Measurements from ENCODE around the gene ACOT12. TPM values are rescaled to one million over a fixed set of nuclear protein-coding genes. Genes with fewer than 3 reads are reported as not detected.
"Not testable (repeated sequence)": the region's sequence is repeated elsewhere in the genome, so short reads cannot be mapped to it uniquely, and the experiment has no call there.

Gene ACOT12
- total RNA-seq, 2 donors from 2014 or later, result 0.14 TPM; not detected in 1

- DNase-seq (ENCODE audit: low spot score), result no peak
- intact Hi-C loops (cut with DNase I), result no loop called here
These were observed 83.4 kb downstream of the ACOT12 start for GRCh38 chr5:81310402-81311063.

- intact Hi-C loops (cut with DNase I), result no loop called here
These were observed 85.1 kb downstream of the ACOT12 start for GRCh38 chr5:81308836-81309235.

DNA sequence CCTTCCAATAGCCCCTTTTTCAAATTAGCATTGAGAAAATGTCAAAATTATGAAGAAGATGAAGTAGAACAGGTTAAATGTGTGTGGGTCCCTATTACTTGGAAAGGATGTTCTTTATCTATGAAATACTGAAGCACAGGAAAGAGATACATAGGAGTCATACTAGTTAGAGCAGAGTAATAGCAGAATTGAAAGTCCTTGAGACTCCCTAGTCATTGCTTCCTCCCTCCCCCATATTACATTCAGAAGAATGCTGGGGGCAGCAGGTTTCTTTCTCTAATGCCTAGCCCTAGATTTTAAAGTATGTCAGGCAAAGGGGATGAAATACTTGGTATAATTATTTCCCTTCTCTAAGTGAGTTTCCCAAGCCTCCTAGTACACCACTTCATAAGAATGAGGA lies 88.1 kb downstream of the ACOT12 start:
- intact Hi-C loops (cut with DNase I), result no loop called here
- no peak for DNase-seq (ENCODE audit: low spot score)

More at GRCh38 chr5:81308836-81309235, 85.1 kb downstream of the ACOT12 start:
- no peak for DNase-seq (ENCODE audit: low spot score)

DNA sequence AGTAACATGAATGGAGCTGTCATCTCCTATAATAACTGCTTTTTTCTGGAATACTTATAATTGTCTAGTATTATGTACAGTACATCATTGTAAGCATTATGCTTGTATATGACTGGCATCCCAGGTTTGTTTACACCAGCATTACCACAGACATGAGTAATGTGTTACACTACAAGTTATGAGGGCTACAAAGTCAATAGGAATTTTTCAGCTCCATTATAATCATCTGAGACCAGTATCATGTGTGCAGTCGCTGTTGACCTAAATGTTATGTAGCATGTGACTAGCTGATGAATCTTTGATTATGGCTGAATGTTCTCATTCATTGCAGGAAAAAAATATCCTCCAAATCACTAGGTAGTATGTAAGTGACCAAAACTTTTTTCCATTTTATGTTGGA lies 90.4 kb downstream of the ACOT12 start:
- no peak for DNase-seq (ENCODE audit: low spot score)
- intact Hi-C loops (cut with DNase I), result no loop called here

GRCh38 chr5:81302596-81302995 lies 91.3 kb downstream of the ACOT12 start:
- intact Hi-C loops (cut with DNase I), result no loop called here
- no peak for DNase-seq (ENCODE audit: low spot score)

- DNase-seq (ENCODE audit: low spot score), result peak; percentile 99
- intact Hi-C loops (cut with DNase I), result no loop called here
These were observed 92.5 kb downstream of the ACOT12 start, which contains the start of gene ZCCHC9 for GRCh38 chr5:81301271-81302015. TSS of gene ZCCHC9 (plus strand) at chr5:81301587. CDS start at chr5:81304758, 3,171 bp downstream.

GRCh38 chr5:81300921-81301270 lies 93.0 kb downstream of the ACOT12 start:
- intact Hi-C loops (cut with DNase I), result no loop called here

DNA sequence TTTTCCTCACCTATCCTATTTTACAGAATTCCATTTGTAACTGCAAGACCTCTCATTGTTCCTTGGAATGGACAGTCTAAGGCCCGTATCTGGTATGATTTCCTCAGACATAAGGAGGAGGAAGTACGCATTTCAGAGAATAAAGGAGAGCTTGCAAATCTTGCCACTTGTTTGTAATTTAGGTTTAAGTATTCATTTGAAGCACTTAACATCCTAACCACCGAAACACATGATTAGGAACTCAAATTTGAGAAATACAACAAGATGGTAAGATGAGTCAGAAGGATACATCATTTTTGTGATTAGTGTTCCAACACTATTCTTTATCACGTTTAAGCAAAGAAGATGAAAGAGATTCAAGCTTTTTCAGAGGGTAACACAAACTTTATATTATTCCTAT lies 96.4 kb downstream of the ACOT12 start:
- DNase-seq (ENCODE audit: low spot score), result no peak
- intact Hi-C loops (cut with DNase I), result loop anchor here in 1 of 2 donors (10.0 kb wide), 1 partner anchor 63 kb away; the partner anchor contains the start of gene CKMT2

More at GRCh38 chr5:81300921-81301270, 93.0 kb downstream of the ACOT12 start:
- DNase-seq (ENCODE audit: low spot score), result no peak

- intact Hi-C loops (cut with DNase I), result loop anchor here in 1 of 2 donors (10.0 kb wide), 1 partner anchor 59 kb away; the partner anchor contains the start of gene CKMT2
- DNase-seq (ENCODE audit: low spot score), result not testable (repeated sequence)
These were observed 99.9 kb downstream of the ACOT12 start for GRCh38 chr5:81294021-81294420.

DNA sequence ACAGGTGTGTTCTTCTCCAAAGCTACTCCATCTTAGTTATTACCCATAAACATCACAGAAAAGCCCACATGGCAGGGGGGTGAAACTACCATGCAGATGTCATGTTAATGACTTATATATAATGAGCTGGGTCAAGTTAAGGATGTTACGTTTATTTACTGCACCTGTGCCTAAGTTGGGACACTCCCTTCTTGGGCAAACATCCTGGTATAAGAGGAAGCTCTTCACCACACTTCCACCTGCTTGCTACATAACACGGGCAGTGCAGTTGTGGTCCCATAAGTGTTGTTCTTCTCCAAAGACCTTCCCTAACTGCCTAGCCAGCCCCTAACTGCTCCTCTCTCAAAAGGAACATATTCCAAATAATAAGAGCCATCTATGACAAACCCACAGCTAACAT lies 101.8 kb downstream of the ACOT12 start:
- DNase-seq (ENCODE audit: low spot score), result no peak
- intact Hi-C loops (cut with DNase I), result loop anchor here in 1 of 2 donors (10.0 kb wide), 1 partner anchor 57 kb away; the partner anchor contains the start of gene CKMT2

GRCh38 chr5:81290146-81290545 lies 103.8 kb downstream of the ACOT12 start:
- no peak for DNase-seq (ENCODE audit: low spot score)
- intact Hi-C loops (cut with DNase I), result loop anchor here in 1 of 2 donors (10.0 kb wide), 1 partner anchor 55 kb away; the partner anchor contains the start of gene CKMT2

DNA sequence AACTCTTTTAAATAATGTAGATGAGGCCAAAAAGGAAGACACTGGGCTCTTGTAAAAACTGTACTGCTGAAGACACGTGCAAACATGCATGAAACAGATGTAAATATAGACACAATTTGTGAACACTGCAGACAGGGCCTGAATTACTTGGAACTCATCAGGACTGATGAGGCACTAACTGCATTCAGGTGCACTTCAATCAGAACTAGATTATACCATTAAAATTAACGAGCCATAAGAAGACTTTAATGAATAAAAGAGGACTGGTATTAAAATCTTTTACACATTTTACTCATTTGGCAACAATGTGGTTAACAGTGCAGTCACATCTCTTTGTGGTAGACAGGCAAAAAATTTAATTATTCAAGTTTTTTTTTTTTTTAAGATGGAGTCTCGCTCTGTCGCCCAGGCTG lies 105.9 kb downstream of the ACOT12 start:
- no peak for DNase-seq (ENCODE audit: low spot score)
- intact Hi-C loops (cut with DNase I), result no loop called here

GRCh38 chr5:81286059-81286617 lies 107.8 kb downstream of the ACOT12 start:
- intact Hi-C loops (cut with DNase I), result no loop called here
- DNase-seq (ENCODE audit: low spot score), result no peak

DNA sequence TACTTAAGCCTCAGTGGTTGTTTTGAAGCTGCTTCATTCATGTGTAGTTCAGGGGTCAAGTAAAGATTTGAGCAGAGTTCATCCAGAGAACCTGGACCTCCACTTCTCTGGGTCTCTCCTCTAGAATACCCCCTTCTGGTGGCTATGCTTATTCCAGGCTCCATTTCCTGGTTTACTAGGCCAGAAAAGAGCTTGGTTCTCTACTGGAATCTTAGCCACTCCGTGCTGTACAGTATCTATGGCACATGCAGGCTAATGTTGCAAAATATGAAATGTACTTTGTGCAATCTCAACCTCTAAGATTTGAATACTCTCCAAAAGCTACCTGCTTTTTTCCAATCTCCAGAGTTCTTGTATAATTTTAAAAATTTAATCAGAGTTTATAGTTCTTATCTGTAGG lies 110.0 kb downstream of the ACOT12 start:
- no peak for DNase-seq (ENCODE audit: low spot score)
- intact Hi-C loops (cut with DNase I), result no loop called here

Other genes with a start within 250 kb of the ACOT12 start
- gene CKMT2, start 160.8 kb downstream of the ACOT12 start, total RNA-seq, result 10 to 100 TPM; 18.6 to 26.3 TPM
- gene ZCCHC9, start 92.5 kb downstream of the ACOT12 start, total RNA-seq, result 10 to 100 TPM; 17.9 to 21.8 TPM

Data from posterior vena cava (tissue), 2 donors.